Endothelial cell of umbilical vein (primary cell): ENCODE results near the gene MERTK. TPM values are rescaled to one million over a fixed set of nuclear protein-coding genes. Genes with fewer than 3 reads are reported as not detected.

ENCODE experiments used
- BruUV-seq: library from RNA; stranded (reverse); fragments of 400-500 nt; replicated peaks from 2 replicates; lab custom pipeline; 2021; lab: Mats Ljungman, UMichigan
- CTCF ChIA-PET: fragments of 300-600, 350-600 bp; sonication (Branson Sonifier 250); formaldehyde crosslinking; loops from one replicate; lab custom pipeline; 2021; ENCODE audit warnings: antibody characterized with exemption, inconsistent platforms; lab: Charles Lee
- POLR2A ChIA-PET: fragments of 300-600, 350-600 bp; sonication (Branson Sonifier 250); formaldehyde crosslinking; loops from one replicate; lab custom pipeline; 2021; ENCODE audit warnings: antibody characterized with exemption, inconsistent platforms; lab: Charles Lee
- DNase-seq: peaks from one replicate; pipeline ENCODE4 v3.0.0-alpha.2; 2011; ENCODE audit warnings: low read depth, low spot score
- FAIRE-seq: peaks from 2 replicates; lab custom pipeline; 2011; peaks lifted over from hg19 to GRCh38; lab: Jason Lieb, UNC
- H2AFZ ChIP-seq: 2 replicates; pipeline ENCODE4 v1.6.0; 2012; ENCODE audit warnings: low read depth, low read length, control low read depth, inconsistent platforms
- H3K27ac ChIP-seq: 2 replicates; pipeline ENCODE4 v1.5.1; 2011; ENCODE audit warnings: low read depth, mild to moderate bottlenecking, control low read depth, low read length, moderate library complexity; ENCODE audit not compliant: insufficient read depth
- H3K27me3 ChIP-seq, 2 experiments: 2 replicates each; pipeline versions ENCODE4 v1.6.0 to v1.6.1; 2011; ENCODE audit warnings: low read length in 2 of 2, mixed read lengths in 1 of 2; ENCODE audit not compliant: control insufficient read depth in 2 of 2, insufficient read depth in 2 of 2
- H3K36me3 ChIP-seq, 2 experiments: 2 replicates in 1 of 2; 3 replicates in 1 of 2; pipeline ENCODE4 v1.5.1; 2011; ENCODE audit warnings: low read length in 2 of 2, mild to moderate bottlenecking in 1 of 2, moderate library complexity in 1 of 2; ENCODE audit not compliant: control insufficient read depth in 2 of 2, insufficient read depth in 2 of 2; ENCODE audit errors: extremely low read depth in 1 of 2
- H3K4me1 ChIP-seq: 3 replicates; pipeline ENCODE4 v1.5.1; 2011; ENCODE audit warnings: mild to moderate bottlenecking, low read length; ENCODE audit not compliant: control insufficient read depth, insufficient read depth; ENCODE audit errors: extremely low read depth
- H3K4me2 ChIP-seq: 2 replicates; pipeline ENCODE4 v1.6.1; 2011; ENCODE audit warnings: low read length, control low read depth, mixed read lengths; ENCODE audit not compliant: insufficient read depth
- H3K4me3 ChIP-seq, 3 experiments: fragments of 200-600 bp in 1 of 3; sonication (generic), shearing (Covaris generic) in 1 of 3; replicated peaks in 1 of 3; 2 replicates each; pipeline ENCODE4 v1.5.1; 2011 to 2016; ENCODE audit warnings: control low read depth in 3 of 3, low read length in 3 of 3, mild to moderate bottlenecking in 2 of 3, inconsistent platforms in 1 of 3, low read depth in 1 of 3, moderate library complexity in 1 of 3; ENCODE audit not compliant: insufficient read depth in 1 of 3
- H3K79me2 ChIP-seq: 2 replicates; pipeline ENCODE4 v1.6.0; 2012; ENCODE audit warnings: low read length, inconsistent platforms; ENCODE audit not compliant: control insufficient read depth, insufficient read depth
- H3K9ac ChIP-seq: replicated peaks from 2 replicates; pipeline ENCODE3; 2011; ENCODE audit warnings: low read length, control low read depth; ENCODE audit not compliant: insufficient read depth; ENCODE audit errors: extremely low read depth
- H3K9me1 ChIP-seq: replicated peaks from 3 replicates; pipeline ENCODE4 v1.6.0; 2011; ENCODE audit warnings: mild to moderate bottlenecking, low read length; ENCODE audit not compliant: control insufficient read depth, insufficient read depth; ENCODE audit errors: extremely low read depth
- H3K9me3 ChIP-seq: replicated peaks from 2 replicates; pipeline ENCODE4 v1.5.1; 2012; ENCODE audit warnings: low read length, inconsistent platforms; ENCODE audit not compliant: control insufficient read depth, insufficient read depth
- H4K20me1 ChIP-seq: replicated peaks from 2 replicates; pipeline ENCODE3; 2011; ENCODE audit warnings: mild to moderate bottlenecking, low read length; ENCODE audit not compliant: control insufficient read depth, insufficient read depth; ENCODE audit errors: extremely low read depth
- CTCF ChIP-seq, 2 donors: IDR thresholded peaks; 1 replicate in 1 of 2; 2 replicates in 1 of 2; pipeline ENCODE4 v1.5.1; 2011; ENCODE audit warnings: low read length in 2 of 2, mild to moderate bottlenecking in 2 of 2, moderate library complexity in 2 of 2, control low read depth in 1 of 2, inconsistent platforms in 1 of 2, low read depth in 1 of 2; ENCODE audit not compliant: insufficient read depth in 1 of 2; ENCODE audit errors: extremely low read depth in 1 of 2
- EZH2 ChIP-seq: IDR thresholded peaks from 2 replicates; pipeline ENCODE4 v1.6.1; 2012; ENCODE audit warnings: borderline replicate concordance, low read depth, mild to moderate bottlenecking, moderate library complexity, low read length, inconsistent platforms; ENCODE audit not compliant: severe bottlenecking
- FOS ChIP-seq: IDR thresholded peaks from 2 replicates; pipeline ENCODE4 v1.6.1; 2011; ENCODE audit warnings: mild to moderate bottlenecking, low read length, moderate library complexity, borderline replicate concordance; ENCODE audit not compliant: insufficient read depth
- GATA2 ChIP-seq: IDR thresholded peaks from 2 replicates; pipeline ENCODE4 v1.7.0; 2011; ENCODE audit warnings: low read depth, mild to moderate bottlenecking, moderate library complexity, mixed read lengths, low read length; ENCODE audit not compliant: insufficient read length, insufficient read depth
- JUN ChIP-seq: IDR thresholded peaks from 2 replicates; pipeline ENCODE4 v1.6.1; 2011; ENCODE audit warnings: borderline replicate concordance, low read depth; ENCODE audit not compliant: insufficient read length, insufficient read depth
- MYC ChIP-seq: IDR thresholded peaks from one replicate; pipeline ENCODE4 v1.6.1; 2011; ENCODE audit warnings: mild to moderate bottlenecking, low read depth, low read length
- POLR2A ChIP-seq: IDR thresholded peaks from 2 replicates; pipeline ENCODE4 v1.6.1; 2012; ENCODE audit warnings: low read depth, mild to moderate bottlenecking, control low read depth, low read length
- POLR2AphosphoS5 ChIP-seq: IDR thresholded peaks from 2 replicates; pipeline ENCODE4 v1.6.1; 2012; ENCODE audit warnings: low read depth, mild to moderate bottlenecking, control low read depth, low read length, moderate library complexity; ENCODE audit not compliant: insufficient read depth
- dilution Hi-C: fragments of 300-500 bp; cut with MboI; formaldehyde crosslinking; loops from one replicate; pipeline ENCODE4 v1.15.0; 2019; ENCODE audit warnings: low sequenced_read_pairs; ENCODE audit not compliant: extremely low pct_ligation_motif_present
- intact Hi-C: fragments of 100-400 bp; cut with micrococcal nuclease; formaldehyde crosslinking; loops from one replicate; pipeline ENCODE4 v1.10.0; 2022
- polyA plus RNA-seq, 4 experiments: library from polyadenylated mRNA; depleted of rRNA in 3 of 4; stranded (reverse) in 3 of 4; unstranded in 1 of 4; fragments of >200 nt; gene quantifications; 2 replicates each; pipeline versions ENCODE4 v1.2.1 to v1.2.3, GENCODE V29; 2011 to 2012; ENCODE audit warnings: missing spikeins in 1 of 4
- small RNA-seq: library from RNA; depleted of rRNA; stranded (forward); fragments of <200 nt; gene quantifications from one replicate; pipeline ENCODE3, GENCODE V24; 2012; ENCODE audit warnings: low replicate concordance, low read depth; ENCODE audit not compliant: insufficient read depth, insufficient read length
- total RNA-seq: library from RNA; stranded (reverse); gene quantifications from 2 replicates; pipeline ENCODE4 v1.2.3, GENCODE V29; 2021
- TF ChIP-seq, protein P1 (sequence below): IDR thresholded peaks from 2 replicates; pipeline ENCODE4 v1.6.1; 2011; ENCODE audit not compliant: insufficient read depth, insufficient read length

The MERTK gene
- total and polyA plus RNA-seq, 2 donors (not counting 3 experiments of a cell fraction or from before 2014, with no cell fraction given) = 37.3 to 39.6 TPM

DNA sequence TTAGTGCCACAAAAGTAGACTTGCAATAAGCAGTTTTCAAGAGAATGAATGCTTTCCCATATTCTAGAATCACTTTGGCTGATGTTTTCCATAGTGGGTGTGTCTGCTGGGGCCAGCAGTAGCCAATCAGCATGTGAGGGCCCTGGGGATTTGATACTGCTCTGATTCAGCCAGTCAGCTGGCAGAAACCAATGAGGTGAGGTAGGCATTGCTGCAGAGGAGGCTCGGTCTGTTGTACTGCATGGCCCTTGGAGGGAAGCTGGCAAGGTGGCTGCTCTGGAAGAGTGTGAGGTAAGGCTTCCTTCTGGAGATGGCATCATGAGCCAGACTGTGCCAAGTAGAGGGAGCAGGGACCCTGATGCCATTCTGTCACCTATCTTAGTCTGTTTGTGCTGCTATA, 179.4 kb downstream of the MERTK start:
- no peak overlapping the region for H3K27ac ChIP-seq
- H3K9me3 ChIP-seq = no peaks in the 10 kb centered on the region
- no TSS peak for BruUV-seq
- no peak overlapping the region for H3K4me2 ChIP-seq
- POLR2A ChIA-PET = no interaction called here
- H3K4me3 ChIP-seq = no peak overlapping the region
- no peaks in the 10 kb centered on the region for H3K9me1 ChIP-seq
- H2AFZ ChIP-seq = no peak overlapping the region
- no peak for TF ChIP-seq FOS
- no peak for TF ChIP-seq GATA2
- no peak for TF ChIP-seq MYC
- TF ChIP-seq POLR2AphosphoS5 = no peak
- TF ChIP-seq, protein P1, sequence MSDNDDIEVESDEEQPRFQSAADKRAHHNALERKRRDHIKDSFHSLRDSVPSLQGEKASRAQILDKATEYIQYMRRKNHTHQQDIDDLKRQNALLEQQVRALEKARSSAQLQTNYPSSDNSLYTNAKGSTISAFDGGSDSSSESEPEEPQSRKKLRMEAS = no peak
- no peak for TF ChIP-seq JUN
- TF ChIP-seq POLR2A = no peak
- TF ChIP-seq CTCF (IDR thresholded peaks at IDR 0.05; ENCODE audit: extremely low read depth in 1 of 2, insufficient read depth in 1 of 2, low read depth in 1 of 2, low read length in 2 of 2) = no peak
- TF ChIP-seq EZH2 = no peak
- H3K36me3 ChIP-seq = peaks cover 7 to 17% of the 10 kb centered on the region in 2 experiments
- DNase-seq = no peak
- H4K20me1 ChIP-seq = no peaks in the 10 kb centered on the region
- H3K9ac ChIP-seq = no peak overlapping the region
- FAIRE-seq = no peak
- H3K27me3 ChIP-seq = no peaks in the 10 kb centered on the region
- H3K79me2 ChIP-seq = peaks cover 14% of the 10 kb centered on the region
- peaks cover 34% of the 10 kb centered on the region for H3K4me1 ChIP-seq
- dilution Hi-C loops = no loop called here
- intact Hi-C loops = loop anchor here (2.0 kb wide), 1 partner anchor 15 kb away; no protein-coding TSS in a partner anchor
- CTCF ChIA-PET = no interaction called here

Small RNAs within 50 kb of the gene (small RNA-seq; reads per million reads assigned to genes)
- gene RN7SL297P = not detected

Other genes starting within 250 kb of the MERTK start
- 58.3 and 61.5 TPM in 2 replicates for gene ANAPC1, start 14.4 kb upstream of the MERTK start, total RNA-seq
- 18.9 and 21.9 TPM in 2 replicates for gene ANAPC1, start 14.4 kb upstream of the MERTK start, polyA plus RNA-seq
- 21.5 and 22.1 TPM in 2 replicates for gene TMEM87B, start 156.7 kb downstream of the MERTK start, total RNA-seq
- 12.2 and 17.6 TPM in 2 replicates for gene TMEM87B, start 156.7 kb downstream of the MERTK start, polyA plus RNA-seq
- 2.1 and 3.3 TPM in 2 replicates for gene FBLN7, start 239.8 kb downstream of the MERTK start, total RNA-seq
- gene FBLN7, start 239.8 kb downstream of the MERTK start, polyA plus RNA-seq = 3.1 and 3.4 TPM in 2 replicates